ENCODE results near the gene NEK11.
A peak's percentile ranks its signal among the peaks of the same experiment; 100 is the strongest.

The NEK11 gene

GRCh38 chr3:131142580-131142979, 115.9 kb downstream of the NEK11 start:
- no peak for DNase-seq

DNA sequence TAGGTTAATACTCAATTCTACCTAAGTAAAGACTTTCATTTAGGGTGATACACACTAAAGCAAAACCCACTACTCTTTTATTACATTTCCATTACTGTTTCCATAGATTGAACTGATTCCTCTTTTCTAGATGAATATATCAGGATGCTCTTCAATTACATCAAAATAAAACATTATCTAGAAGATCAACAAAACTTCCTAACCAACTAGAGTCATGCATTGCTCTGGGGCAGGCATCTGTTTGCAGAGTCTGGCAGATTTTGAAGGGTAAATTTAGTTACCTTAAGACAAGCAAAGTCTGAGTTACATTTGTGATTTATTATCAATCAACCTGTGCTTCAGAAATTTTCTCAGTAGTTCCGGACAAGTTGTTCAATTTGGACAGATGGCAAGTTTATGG, 117.1 kb downstream of the NEK11 start:
- DNase-seq, result no peak

DNA sequence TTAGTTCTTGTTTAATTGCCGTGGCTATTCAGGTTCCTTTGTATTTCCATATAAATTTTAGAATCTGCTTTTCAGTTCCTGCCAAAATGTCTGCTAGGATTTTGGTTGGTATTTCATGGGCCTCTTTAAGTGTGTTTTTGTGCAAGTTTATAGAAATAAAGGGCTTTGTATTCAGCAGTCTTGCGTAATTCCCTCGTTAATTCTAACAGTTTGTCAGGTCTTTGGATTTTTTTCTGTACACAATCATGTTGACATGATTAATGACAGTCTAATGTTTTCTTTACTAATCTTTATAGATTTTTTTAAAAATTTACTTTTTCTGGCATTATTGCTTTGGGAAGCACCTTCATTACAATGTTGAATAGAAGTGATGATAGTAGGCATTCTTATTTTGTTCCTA, 120.9 kb downstream of the NEK11 start:
- DNase-seq, result no peak

DNA sequence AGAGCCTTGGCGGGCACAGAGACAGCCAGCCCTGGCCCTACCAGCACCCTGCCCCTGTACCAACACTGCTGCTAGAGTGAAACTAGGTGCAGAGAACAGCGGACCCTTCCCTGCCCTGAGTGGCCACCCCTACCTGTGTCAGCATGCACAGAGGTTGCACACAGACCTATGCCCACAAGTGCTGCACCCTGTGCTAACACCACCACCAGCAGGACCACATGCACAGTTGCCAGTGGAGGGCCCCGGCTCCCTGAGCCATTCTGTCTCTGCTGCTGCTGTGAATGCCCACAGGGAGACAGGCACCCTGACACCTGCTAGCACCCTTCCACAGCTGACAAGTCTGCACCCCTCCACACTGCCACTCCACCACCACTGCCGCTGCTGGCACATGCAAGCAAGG, 131.8 kb downstream of the NEK11 start:
- DNase-seq, result no peak

DNA sequence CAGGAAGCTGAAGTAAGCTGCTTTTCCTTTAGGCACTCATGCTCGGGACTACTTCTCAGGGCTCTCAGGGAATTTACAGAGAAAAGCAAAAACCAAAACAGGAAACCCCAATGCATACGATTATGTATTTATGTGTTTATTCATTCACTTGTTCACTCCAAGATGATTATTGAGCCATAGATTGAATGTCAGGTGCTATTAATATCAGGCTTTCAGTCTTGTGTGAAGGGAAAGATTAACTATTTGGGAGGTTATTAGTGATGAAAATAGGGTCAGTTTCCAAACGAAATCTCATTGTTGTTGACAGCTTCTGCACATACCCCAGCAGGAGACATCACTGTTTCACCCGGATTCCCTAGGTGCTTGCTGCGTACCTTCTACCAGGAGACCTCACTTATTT, 135.8 kb downstream of the NEK11 start:
- no peak for DNase-seq

DNA sequence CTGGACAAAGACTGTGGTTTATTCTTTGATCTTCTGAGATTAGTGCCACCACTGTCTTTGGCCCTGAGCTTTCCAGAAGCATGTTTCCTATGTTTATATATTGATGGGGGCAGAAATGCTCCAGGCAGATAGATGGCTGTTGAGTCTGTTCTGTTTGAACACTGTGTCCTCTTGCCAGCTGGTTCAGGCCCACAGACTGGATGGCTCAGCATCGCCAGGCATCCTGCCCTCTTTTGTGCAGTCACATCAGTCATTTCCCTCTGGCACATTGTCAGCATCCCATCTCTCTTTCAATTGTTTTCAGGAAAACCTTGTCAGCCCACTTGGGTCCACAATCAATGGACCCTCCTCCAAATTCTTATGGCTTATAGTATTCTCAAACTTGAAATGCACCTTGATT, 141.2 kb downstream of the NEK11 start:
- no peak for DNase-seq

DNA sequence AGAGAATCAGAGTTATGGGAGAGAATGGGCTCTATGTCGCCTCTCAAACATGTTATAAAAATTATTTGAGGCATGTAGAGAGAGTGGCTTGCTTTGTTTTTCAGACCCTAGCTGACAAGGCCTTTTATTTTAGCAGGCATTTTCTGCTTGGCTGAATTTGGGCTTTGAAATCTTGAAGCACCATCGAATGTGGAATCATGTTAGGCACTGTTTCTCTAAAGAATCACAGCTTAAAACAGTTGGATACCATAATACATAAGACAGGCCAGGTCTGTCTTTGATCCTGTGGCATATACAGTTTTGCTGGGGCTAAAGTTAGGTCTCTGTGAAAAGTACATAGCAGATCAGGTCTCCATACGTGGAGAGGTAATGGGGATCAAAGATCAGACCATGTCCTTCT, 142.7 kb downstream of the NEK11 start:
- DNase-seq, result no peak

DNA sequence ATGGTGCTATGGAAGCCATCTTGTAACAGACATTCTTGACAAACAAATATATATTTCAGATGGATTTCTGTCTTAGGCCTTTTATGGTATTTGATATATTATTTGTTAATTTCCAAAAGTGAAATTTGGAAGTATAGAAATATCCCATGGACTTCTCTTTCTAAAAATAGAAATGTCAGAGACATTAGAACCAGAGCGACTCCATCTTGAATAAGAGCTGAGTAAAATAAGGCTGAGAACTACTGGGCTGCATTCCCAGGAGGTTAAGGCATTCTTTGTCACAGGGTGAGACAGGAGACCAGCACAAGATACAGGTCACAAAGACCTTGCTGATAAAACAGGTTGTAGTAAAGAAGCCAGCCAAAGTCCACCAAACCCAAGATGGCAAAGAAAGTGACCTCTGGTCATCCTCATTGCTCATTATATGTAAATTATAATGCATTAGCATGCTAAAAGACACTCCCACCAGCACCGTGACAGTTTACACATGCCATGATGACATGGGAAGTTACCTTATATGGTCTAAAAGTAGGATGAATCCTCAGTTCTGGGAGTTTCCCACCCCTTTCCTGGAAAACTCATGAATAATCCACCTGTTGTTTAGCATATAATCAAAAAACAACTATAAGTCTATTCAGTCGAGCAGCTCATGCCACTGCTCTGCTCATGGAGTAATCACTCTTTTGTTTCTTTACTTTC, 146.0 kb downstream of the NEK11 start:
- no peak for DNase-seq

DNA sequence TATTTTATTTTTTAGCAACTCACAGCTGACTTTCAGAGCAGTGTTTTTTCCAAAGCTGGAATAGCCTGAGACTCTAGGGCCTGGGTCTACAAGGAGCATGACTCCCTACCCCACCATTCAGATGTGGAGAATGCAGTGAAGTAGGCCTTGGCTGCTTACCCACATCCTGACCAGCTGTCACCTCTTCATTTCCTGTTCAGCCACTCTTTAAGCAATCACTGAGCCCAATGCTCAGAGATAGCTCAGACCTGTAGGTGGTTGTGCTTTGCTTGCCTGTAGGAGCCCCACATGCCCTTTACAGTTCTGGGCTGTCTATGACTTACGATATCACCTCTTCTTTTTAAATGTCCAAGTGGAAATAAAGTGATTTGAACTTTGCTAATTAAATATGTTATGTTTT, 148.1 kb downstream of the NEK11 start:
- no peak for DNase-seq

GRCh38 chr3:131178710-131179375, 152.2 kb downstream of the NEK11 start:
- DNase-seq, result no peak

- no peak for DNase-seq
These were observed 166.0 kb downstream of the NEK11 start for GRCh38 chr3:131192701-131193100.

- no peak for DNase-seq
These were observed 167.1 kb downstream of the NEK11 start for GRCh38 chr3:131193641-131194238.

DNA sequence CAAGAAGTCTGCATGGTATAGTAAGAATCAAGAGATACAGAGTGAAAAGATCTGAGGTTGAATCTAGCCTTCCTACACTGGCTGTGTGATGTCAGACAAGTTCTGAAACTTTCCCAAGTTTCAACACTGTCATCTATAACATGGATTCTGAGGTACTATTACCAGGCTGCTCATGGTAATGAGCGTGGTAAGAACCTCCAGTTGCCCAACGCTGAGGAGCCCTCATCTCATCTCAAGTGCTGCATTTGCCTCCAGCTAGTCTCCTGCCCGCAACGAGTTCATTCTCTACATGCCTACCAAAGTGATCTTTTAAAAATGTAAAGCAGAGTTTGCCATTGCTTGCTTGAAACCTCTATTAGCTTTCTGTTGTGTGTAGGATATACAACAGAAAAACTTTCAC, 168.1 kb downstream of the NEK11 start:
- DNase-seq, result peak in 1 of 2 donors; percentile 1

- no peak for DNase-seq
These were observed 174.0 kb downstream of the NEK11 start for GRCh38 chr3:131200636-131201199.

GRCh38 chr3:131216330-131216729, 189.7 kb downstream of the NEK11 start:
- no peak for DNase-seq

- no peak for DNase-seq
These were observed 190.1 kb downstream of the NEK11 start for GRCh38 chr3:131216801-131217200.

GRCh38 chr3:131217296-131217741, 190.6 kb downstream of the NEK11 start:
- DNase-seq, result no peak

- DNase-seq, result no peak
These were observed 191.5 kb downstream of the NEK11 start for GRCh38 chr3:131218196-131218595.

- no peak for DNase-seq
These were observed 195.1 kb downstream of the NEK11 start for GRCh38 chr3:131221731-131222130.

DNA sequence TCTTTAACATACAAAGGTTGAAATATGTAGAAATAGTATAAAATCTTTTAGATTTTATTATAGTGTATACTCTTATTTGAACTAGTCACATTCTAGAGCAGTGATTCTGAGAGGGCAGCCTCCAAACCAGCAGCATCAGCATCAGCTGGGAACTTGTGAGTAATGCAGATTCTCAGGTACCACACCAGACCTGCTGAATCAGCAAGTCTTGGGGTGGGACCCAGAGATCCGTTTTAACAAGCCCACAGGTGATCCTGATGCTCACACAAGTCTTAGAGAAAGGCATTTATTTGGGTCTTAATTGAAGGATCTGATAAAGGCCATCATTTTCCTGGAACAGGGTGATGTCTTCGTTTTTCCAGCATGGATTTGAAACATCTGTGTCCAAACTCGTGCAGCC, 195.9 kb downstream of the NEK11 start:
- no peak for DNase-seq

DNA sequence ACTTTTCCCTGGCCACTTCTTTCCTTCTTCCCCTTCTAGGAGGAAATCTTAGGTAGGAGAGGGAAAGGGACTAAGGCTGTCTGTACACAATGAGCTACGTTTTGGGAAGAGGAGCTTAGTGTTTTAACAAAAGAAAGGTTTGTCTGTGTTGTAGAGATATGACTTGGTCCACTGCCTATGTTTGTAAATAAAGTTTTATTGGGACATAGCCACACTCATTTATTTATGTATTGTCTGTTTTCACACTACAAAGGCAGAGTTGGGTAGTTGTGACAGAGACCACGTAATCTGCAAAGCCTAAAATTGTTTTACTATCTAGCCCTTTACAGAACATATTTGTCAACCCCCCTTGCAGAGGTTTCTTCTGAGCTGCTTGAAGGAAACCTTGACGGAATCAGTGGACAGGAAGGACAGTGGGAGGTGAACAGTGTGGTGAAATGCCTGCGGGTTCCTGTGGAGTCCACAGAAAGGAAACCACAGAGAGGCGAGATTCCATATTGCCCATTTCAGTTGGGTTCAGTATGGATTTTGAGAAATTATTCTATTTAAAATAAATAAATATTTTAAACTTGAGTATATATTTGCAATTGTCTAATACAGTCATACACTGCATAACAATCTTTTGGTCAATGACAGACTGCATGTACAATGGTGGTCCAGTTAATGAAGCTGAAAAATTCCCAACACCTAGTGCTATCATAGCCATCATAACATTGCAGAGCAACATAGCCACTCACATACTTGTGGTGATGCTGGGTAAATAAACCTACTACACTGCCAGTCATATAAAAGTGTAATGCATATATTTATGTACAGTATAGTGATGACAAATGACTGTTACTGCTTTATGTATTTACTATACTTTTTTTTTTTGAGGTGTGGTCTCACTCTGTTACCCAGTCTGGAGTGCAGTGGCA, 197.0 kb downstream of the NEK11 start:
- DNase-seq, result peak; percentile 21 to 25

DNA sequence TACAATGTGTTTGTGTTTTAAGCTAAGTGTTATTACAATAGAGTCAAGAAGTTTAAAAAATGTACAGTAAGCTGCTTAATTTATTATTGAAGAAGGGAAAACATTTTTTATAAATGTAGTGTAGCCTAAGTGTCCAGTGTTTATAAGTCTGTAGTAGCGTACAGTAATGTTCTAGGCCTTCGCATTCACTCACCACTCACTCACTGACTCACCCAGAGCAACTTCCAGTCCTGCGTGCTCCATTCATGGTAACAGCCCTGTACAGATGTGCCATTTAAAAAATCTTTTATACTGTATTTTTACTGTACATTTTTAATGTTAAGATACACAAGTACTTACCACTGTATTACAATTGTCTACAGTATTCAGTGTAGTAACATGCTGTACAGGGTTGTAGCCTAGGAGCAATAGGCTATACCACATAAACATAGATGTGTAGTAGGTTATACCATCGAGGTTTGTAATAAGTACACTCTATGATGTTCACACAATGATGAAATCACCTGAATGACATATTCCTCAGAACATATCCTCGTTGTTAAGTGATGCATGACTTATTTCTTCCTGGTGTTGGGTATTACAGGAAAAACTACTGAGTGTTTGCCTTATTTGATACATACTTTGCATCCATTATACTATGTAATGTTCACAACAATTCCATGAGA, 198.3 kb downstream of the NEK11 start:
- no peak for DNase-seq

Data from inflammatory macrophage treated with lipopolysaccharide for 1 hour (primary cell).